ENCODE measurements around the gene PTRHD1.
"Not testable (repeated sequence)": the region's sequence is repeated elsewhere in the genome, so short reads cannot be mapped to it uniquely, and the experiment has no call there.

The PTRHD1 gene

GRCh38 chr2:24836206-24836605 is 43.0 kb upstream of the PTRHD1 start:
- ChIA-PET CTCF (no interaction called here), POLR2A (no interaction called here)
- no peak for TF ChIP-seq SUZ12 (IDR thresholded peaks at IDR 0.05)
- TF ChIP-seq FOXM1 (IDR thresholded peaks at IDR 0.05; ENCODE audit: borderline replicate concordance) = no peak
- no peak for TF ChIP-seq PKNOX1 (IDR thresholded peaks at IDR 0.05)
- TF ChIP-seq BHLHE40 (IDR thresholded peaks at IDR 0.05; ENCODE audit: borderline replicate concordance) = no peak
- no peak for TF ChIP-seq FOXA1 (IDR thresholded peaks at IDR 0.05)
- TF ChIP-seq ARNT (IDR thresholded peaks at IDR 0.05) = no peak
- TF ChIP-seq HDGF (IDR thresholded peaks at IDR 0.05; ENCODE audit: borderline replicate concordance) = no peak
- DNase-seq (ENCODE audit: extremely low spot score) = no peak

- CTCF ChIA-PET = interaction anchor here (0.6 kb wide), 1 partner anchor 105 kb away, joined by 7 read pairs; no protein-coding TSS in a partner anchor
- POLR2A ChIA-PET; DNase-seq (ENCODE audit: extremely low spot score): not testable (repeated sequence)
These were observed 42.2 kb upstream of the PTRHD1 start for GRCh38 chr2:24835411-24835810.

- CTCF ChIA-PET = interaction anchor here (0.6 kb wide), 1 partner anchor 105 kb away, joined by 7 read pairs; no protein-coding TSS in a partner anchor
- TF ChIP-seq SP1 (IDR thresholded peaks at IDR 0.05) = no peak
These were observed 41.7 kb upstream of the PTRHD1 start for GRCh38 chr2:24834733-24835395.

GRCh38 chr2:24833821-24834732 is 40.9 kb upstream of the PTRHD1 start:
- CTCF ChIA-PET = no interaction called here
- TF ChIP-seq NFRKB (IDR thresholded peaks at IDR 0.05) (no peak), CTBP1 (IDR thresholded peaks at IDR 0.05; ENCODE audit: borderline replicate concordance) (no peak), TARDBP (IDR thresholded peaks at IDR 0.05) (no peak), SUZ12 (IDR thresholded peaks at IDR 0.05) (no peak), SP1 (IDR thresholded peaks at IDR 0.05) (no peak), FOXK2 (IDR thresholded peaks at IDR 0.05) (no peak), L3MBTL2 (conservative IDR thresholded peaks at IDR 0.05) (no peak), LEF1 (IDR thresholded peaks at IDR 0.05; ENCODE audit: borderline replicate concordance) (no peak), PKNOX1 (IDR thresholded peaks at IDR 0.05) (no peak), HDGF (IDR thresholded peaks at IDR 0.05; ENCODE audit: borderline replicate concordance) (no peak)
- POLR2A ChIA-PET = no interaction called here
- no peak for DNase-seq (ENCODE audit: extremely low spot score)

More at GRCh38 chr2:24834733-24835395, 41.7 kb upstream of the PTRHD1 start:
- POLR2A ChIA-PET = no interaction called here
- no peak for DNase-seq (ENCODE audit: extremely low spot score)

GRCh38 chr2:24832931-24833701 is 39.9 kb upstream of the PTRHD1 start:
- DNase-seq (ENCODE audit: extremely low spot score) = peak; percentile 48
- TF ChIP-seq LEF1 (IDR thresholded peaks at IDR 0.05; ENCODE audit: borderline replicate concordance) (no peak), ZNF384 (IDR thresholded peaks at IDR 0.05) (no peak), FOXA1 (IDR thresholded peaks at IDR 0.05) (no peak), NFRKB (IDR thresholded peaks at IDR 0.05) (no peak), ARNT (IDR thresholded peaks at IDR 0.05) (no peak), FOXK2 (IDR thresholded peaks at IDR 0.05) (no peak), CTBP1 (IDR thresholded peaks at IDR 0.05; ENCODE audit: borderline replicate concordance) (no peak), FOXM1 (IDR thresholded peaks at IDR 0.05; ENCODE audit: borderline replicate concordance) (no peak), ELF4 (IDR thresholded peaks at IDR 0.05) (no peak), BHLHE40 (IDR thresholded peaks at IDR 0.05; ENCODE audit: borderline replicate concordance) (no peak), HDGF (IDR thresholded peaks at IDR 0.05; ENCODE audit: borderline replicate concordance) (no peak), TARDBP (IDR thresholded peaks at IDR 0.05) (no peak), PKNOX1 (IDR thresholded peaks at IDR 0.05) (no peak)
- ChIA-PET POLR2A (interaction anchor here (1.1 kb wide), 1 partner anchor 13 kb away, joined by 3 read pairs; no protein-coding TSS in a partner anchor), CTCF (interaction anchor here (0.6 kb wide), 1 partner anchor 364 kb away, joined by 5 read pairs; no protein-coding TSS in a partner anchor)

- CTCF ChIA-PET = no interaction called here
- no peak for DNase-seq (ENCODE audit: extremely low spot score)
- no peak for TF ChIP-seq CTBP1 (IDR thresholded peaks at IDR 0.05; ENCODE audit: borderline replicate concordance)
- no peak for TF ChIP-seq FOXA1 (IDR thresholded peaks at IDR 0.05)
- no peak for TF ChIP-seq BHLHE40 (IDR thresholded peaks at IDR 0.05; ENCODE audit: borderline replicate concordance)
- no peak for TF ChIP-seq FOXM1 (IDR thresholded peaks at IDR 0.05; ENCODE audit: borderline replicate concordance)
- no peak for TF ChIP-seq HDGF (IDR thresholded peaks at IDR 0.05; ENCODE audit: borderline replicate concordance)
- TF ChIP-seq SP1 (IDR thresholded peaks at IDR 0.05) = no peak
- no peak for TF ChIP-seq L3MBTL2 (conservative IDR thresholded peaks at IDR 0.05)
- TF ChIP-seq ARNT (IDR thresholded peaks at IDR 0.05) = no peak
- TF ChIP-seq ZNF384 (IDR thresholded peaks at IDR 0.05) = no peak
- no peak for TF ChIP-seq LEF1 (IDR thresholded peaks at IDR 0.05; ENCODE audit: borderline replicate concordance)
- no peak for TF ChIP-seq SUZ12 (IDR thresholded peaks at IDR 0.05)
- TF ChIP-seq FOXK2 (IDR thresholded peaks at IDR 0.05) = no peak
- TF ChIP-seq NFRKB (IDR thresholded peaks at IDR 0.05) = no peak
- TF ChIP-seq ELF4 (IDR thresholded peaks at IDR 0.05) = no peak
- no peak for TF ChIP-seq PKNOX1 (IDR thresholded peaks at IDR 0.05)
- TF ChIP-seq TARDBP (IDR thresholded peaks at IDR 0.05) = no peak
- POLR2A ChIA-PET = interaction anchor here (1.1 kb wide), 1 partner anchor 13 kb away, joined by 3 read pairs; no protein-coding TSS in a partner anchor
These were observed 39.3 kb upstream of the PTRHD1 start for GRCh38 chr2:24832521-24832920.
